ENCODE data around the gene PAPSS1.
"Not testable (repeated sequence)": the region's sequence is repeated elsewhere in the genome, so short reads cannot be mapped to it uniquely, and the experiment has no call there.

Gene PAPSS1

GRCh38 chr4:107726131-107726925 is 6.3 kb upstream of the PAPSS1 start:
- peak; percentile 19 for DNase-seq (ENCODE audit: low spot score)

DNA sequence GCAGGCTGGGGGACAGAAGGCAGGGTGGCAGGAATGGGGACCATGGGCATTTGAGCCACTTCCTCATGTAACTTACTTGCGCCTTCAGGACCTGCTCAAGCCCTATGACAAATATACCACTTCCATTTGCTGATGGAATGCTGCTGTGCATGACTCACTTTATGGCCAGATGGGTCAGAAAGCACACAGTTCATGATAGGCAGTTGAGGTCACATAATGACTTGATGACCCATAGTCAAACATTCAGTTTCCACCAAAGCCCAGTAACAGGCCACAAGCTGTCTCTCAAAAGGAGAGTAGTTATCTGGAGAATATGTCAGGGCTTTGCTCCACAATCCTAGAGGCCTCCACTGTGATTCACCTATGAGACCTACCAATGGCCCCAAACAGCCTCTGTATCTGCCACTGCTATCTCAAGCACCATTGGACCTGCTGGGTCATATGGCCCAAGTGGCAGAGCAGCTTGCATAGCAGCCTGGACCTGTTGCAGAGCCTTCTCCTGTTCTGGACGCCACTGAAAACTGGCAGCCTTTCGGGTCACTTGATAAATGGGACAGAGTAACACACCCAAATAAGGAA is 5.3 kb upstream of the PAPSS1 start:
- DNase-seq (ENCODE audit: low spot score), result peak; percentile 90

DNA sequence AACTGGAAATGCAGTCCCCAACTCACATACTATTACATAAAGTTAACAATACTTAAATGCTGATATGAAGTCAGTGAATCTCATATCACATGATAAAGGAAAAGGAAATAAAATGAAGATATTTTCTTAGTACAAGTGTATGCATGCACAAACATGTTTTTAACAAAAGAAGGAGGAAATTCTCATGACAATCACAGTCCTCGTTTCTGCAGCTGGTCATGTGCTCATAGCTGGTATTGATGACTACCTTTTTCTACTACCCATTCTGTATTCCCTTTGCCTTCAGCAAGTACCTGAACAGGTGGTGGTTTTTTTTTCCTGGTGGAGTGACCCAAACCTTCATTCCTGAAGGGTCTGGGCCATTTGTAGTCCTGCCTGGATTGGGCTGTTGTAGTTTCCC is 3.3 kb upstream of the PAPSS1 start:
- DNase-seq (ENCODE audit: low spot score), result not testable (repeated sequence)

DNA sequence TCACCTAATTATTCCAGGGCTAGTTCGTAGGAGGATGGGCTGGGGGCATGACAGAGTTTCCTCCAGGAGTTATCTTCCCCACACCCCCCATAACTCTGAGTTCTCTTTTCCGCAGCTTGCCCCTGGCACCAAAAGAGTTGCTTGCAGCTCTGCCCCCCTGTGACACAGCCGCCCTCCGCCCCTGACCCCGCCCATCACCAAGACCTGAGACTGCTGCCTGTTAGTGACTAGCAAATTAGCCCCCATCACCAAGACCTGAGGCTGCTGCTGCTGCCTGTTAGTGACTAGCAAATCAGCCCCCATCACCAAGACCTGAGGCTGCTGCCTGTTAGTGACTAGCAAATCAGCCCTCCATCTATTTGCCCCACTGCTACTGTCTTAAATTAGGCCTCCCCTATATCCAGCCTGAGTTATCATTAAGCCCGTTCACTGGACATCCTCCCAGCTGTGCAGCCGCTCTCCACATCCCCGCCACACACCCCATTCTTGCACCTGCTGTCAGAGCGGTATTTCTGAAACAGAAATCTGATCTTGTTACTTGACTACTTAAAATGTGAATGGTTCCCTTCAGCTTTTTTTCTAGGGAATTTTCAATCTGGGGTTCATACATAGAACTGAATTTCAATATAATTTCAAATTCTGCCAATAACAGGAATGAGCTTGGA is 1.5 kb upstream of the PAPSS1 start:
- no peak for DNase-seq (ENCODE audit: low spot score)

- DNase-seq (ENCODE audit: low spot score), result peak; percentile 70
These were observed 670 bp downstream of the PAPSS1 start for GRCh38 chr4:107719207-107719921.

GRCh38 chr4:107718351-107718965 is 1.6 kb downstream of the PAPSS1 start:
- no peak for DNase-seq (ENCODE audit: low spot score)

DNA sequence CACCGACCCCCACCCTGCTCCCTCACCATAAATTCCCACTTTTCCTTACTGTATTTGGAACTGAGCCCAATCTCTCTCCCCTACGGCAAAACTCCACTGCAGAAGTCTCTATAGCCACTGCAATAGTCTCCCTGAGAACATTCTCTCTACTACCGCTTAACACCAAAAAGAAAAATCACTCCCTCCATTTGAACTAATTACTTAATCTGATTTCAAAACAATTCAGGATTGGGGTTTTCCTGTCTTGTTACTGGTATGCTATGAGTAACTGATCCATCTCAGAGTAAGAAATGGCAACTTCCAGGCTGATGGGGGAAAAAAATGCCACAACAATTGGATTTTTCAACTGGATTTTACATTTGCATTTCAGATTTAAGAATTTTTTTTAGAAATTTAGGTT is 5.8 kb downstream of the PAPSS1 start:
- no peak for DNase-seq (ENCODE audit: low spot score)

- peak; percentile 60 for DNase-seq (ENCODE audit: low spot score)
These were observed 7.8 kb downstream of the PAPSS1 start for GRCh38 chr4:107712236-107712635.

GRCh38 chr4:107711831-107712230 is 8.2 kb downstream of the PAPSS1 start:
- DNase-seq (ENCODE audit: low spot score), result peak; percentile 67

- no peak for DNase-seq (ENCODE audit: low spot score)
These were observed 9.3 kb downstream of the PAPSS1 start for GRCh38 chr4:107710493-107711459.

- peak; percentile 40 for DNase-seq (ENCODE audit: low spot score)
These were observed 10.1 kb downstream of the PAPSS1 start for GRCh38 chr4:107709916-107710315.

DNA sequence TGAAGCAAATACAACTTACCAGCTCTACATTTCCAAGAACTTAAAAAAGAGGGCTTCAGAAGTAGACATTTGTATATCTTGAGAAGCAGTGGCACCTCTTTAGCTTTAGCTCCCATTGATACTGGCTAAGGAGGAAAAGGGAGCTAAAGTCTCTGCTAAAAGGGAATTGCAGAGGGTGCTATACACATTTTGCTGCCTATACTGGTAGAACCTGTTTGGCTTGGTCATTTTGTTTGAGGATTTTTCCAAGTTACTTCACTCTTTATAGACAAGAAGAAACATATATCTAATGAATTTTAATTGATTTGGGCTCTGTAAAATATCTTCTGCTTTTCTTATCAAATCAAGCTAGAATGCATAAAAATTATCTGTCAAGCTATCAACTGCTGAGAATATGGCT is 11.8 kb downstream of the PAPSS1 start:
- DNase-seq (ENCODE audit: low spot score), result no peak

GRCh38 chr4:107705742-107706556 is 14.1 kb downstream of the PAPSS1 start:
- DNase-seq (ENCODE audit: low spot score), result no peak

DNA sequence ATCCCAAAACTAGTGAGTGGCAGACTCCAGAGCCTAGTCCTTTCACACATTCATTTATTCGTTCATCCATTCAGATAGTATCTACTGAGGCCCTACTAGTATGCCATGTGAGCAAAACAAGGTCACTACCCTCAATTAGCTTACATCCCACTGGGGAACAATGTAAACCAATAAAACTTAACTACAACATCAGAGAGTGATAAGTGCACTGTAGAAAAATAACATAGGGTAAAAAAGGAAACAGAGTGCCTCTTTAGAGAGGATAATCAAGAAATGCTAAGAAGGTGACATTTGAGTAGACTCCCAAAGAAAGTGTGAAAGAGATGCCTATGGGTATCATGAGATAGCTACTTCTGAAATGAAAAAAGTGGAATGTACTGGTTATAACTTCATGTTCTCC is 18.5 kb downstream of the PAPSS1 start:
- DNase-seq (ENCODE audit: low spot score), result no peak

GRCh38 chr4:107699466-107700206 is 20.4 kb downstream of the PAPSS1 start:
- DNase-seq (ENCODE audit: low spot score), result no peak

GRCh38 chr4:107696187-107696586 is 23.8 kb downstream of the PAPSS1 start:
- not testable (repeated sequence) for DNase-seq (ENCODE audit: low spot score)

GRCh38 chr4:107693132-107693531 is 26.9 kb downstream of the PAPSS1 start:
- DNase-seq (ENCODE audit: low spot score), result no peak

GRCh38 chr4:107692202-107692601 is 27.8 kb downstream of the PAPSS1 start:
- no peak for DNase-seq (ENCODE audit: low spot score)

- DNase-seq (ENCODE audit: low spot score), result no peak
These were observed 28.7 kb downstream of the PAPSS1 start for GRCh38 chr4:107691378-107691777.
